ENCODE measurements around the gene KLK1. TPM values are rescaled to one million over a fixed set of nuclear protein-coding genes. Genes with fewer than 3 reads are reported as not detected.

The KLK1 gene
- total RNA-seq, 1 experiment from 2014 or later: not detected

GRCh38 chr19:50795664-50796073 is 27.9 kb downstream of the KLK1 start:
- DNase-seq: no peak
- peaks cover 12% of the 10 kb centered on the region for H3K27me3 Mint-ChIP-seq (ENCODE audit: unreplicated experiment)
- CTCF ChIA-PET: interaction anchor here (0.6 to 1.9 kb wide), 4 partner anchors 12 to 347 kb away, joined by 3 to 6 read pairs (median 3); no protein-coding TSS in a partner anchor
- TF ChIP-seq CTCF (IDR thresholded peaks at IDR 0.05; ENCODE audit: unreplicated experiment): no peak
- peaks cover 3% of the 10 kb centered on the region for H3K9me3 Mint-ChIP-seq (ENCODE audit: low read depth, unreplicated experiment)
- H3K27ac Mint-ChIP-seq (ENCODE audit: unreplicated experiment): no peak overlapping the region
- H3K36me3 Mint-ChIP-seq (ENCODE audit: insufficient read depth, unreplicated experiment): peaks cover 78% of the 10 kb centered on the region
- peaks cover 9% of the 10 kb centered on the region for H3K4me1 Mint-ChIP-seq (ENCODE audit: low read depth, unreplicated experiment)
- H3K4me3 Mint-ChIP-seq (ENCODE audit: low read depth, unreplicated experiment): no peak overlapping the region
- no TSS peak for BruUV-seq (replicated peaks)
- intact Hi-C loops (cut with micrococcal nuclease; ENCODE audit: unreplicated experiment): no loop called here

- Mint-ChIP-seq H3K36me3 (ENCODE audit: insufficient read depth, unreplicated experiment) (peaks cover 72% of the 10 kb centered on the region), H3K4me1 (ENCODE audit: low read depth, unreplicated experiment) (peaks cover 3% of the 10 kb centered on the region), H3K27me3 (ENCODE audit: unreplicated experiment) (peaks cover 17% of the 10 kb centered on the region), H3K4me3 (ENCODE audit: low read depth, unreplicated experiment) (peak overlapping the region; percentile 17), H3K9me3 (ENCODE audit: low read depth, unreplicated experiment) (peaks cover 3% of the 10 kb centered on the region), H3K27ac (ENCODE audit: unreplicated experiment) (peak overlapping the region; percentile 90)
- CTCF ChIA-PET: interaction anchor here (0.7 to 1.9 kb wide), 5 partner anchors 11 to 222 kb away, joined by 3 to 16 read pairs (median 4); no protein-coding TSS in a partner anchor
- BruUV-seq (replicated peaks): TSS peak; percentile 2
- DNase-seq: peak; percentile 68
- TF ChIP-seq CTCF (IDR thresholded peaks at IDR 0.05; ENCODE audit: unreplicated experiment): peak; percentile 27
- intact Hi-C loops (cut with micrococcal nuclease; ENCODE audit: unreplicated experiment): loop anchor here (5.0 kb wide), 1 partner anchor 127 kb away; no protein-coding TSS in a partner anchor
Observed at GRCh38 chr19:50794876-50795663, 28.5 kb downstream of the KLK1 start.

DNA sequence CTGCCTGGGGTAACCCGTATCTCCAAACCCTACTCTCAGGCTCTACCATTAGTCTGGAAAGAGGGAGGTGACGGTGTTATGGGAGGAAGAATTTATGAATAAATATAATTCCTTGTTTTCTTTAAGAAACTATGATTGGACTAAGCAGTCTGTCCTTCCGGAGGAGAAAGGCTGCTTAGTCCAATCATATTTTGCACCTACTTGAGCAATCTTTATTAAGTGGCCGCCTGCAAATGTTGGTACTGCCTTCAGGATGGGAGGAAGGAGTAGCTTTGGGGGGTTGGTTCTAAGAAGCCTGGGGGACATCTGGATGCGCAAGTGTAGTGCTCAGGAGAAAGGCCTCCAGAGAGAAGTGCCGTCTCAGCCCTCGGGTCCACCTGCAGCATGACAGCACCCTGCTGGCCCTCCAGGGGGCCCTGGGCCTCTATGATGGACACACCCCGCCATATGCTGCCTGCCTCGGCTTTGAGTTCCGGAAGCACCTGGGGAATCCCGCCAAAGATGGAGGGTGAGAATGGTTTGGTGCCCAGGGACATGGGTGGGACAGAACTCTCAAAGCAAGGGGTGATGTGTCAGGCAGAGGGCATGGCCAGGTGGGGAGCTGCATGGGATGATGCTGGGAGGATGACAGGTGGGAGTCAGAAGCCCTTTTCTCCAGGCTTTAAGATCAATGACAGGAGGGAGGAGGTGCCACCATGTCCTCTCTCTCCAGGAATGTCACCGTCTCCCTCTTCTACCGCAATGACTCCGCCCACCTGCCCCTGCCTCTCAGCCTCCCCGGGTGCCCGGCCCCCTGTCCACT is 29.3 kb downstream of the KLK1 start:
- H3K27ac Mint-ChIP-seq (ENCODE audit: unreplicated experiment): peak overlapping the region; percentile 90
- intact Hi-C loops (cut with micrococcal nuclease; ENCODE audit: unreplicated experiment): loop anchor here (5.0 kb wide), 1 partner anchor 128 kb away; no protein-coding TSS in a partner anchor
- DNase-seq: peak; percentile 66

More for the DNA sequence above, 29.3 kb downstream of the KLK1 start:
- Mint-ChIP-seq H3K9me3 (ENCODE audit: low read depth, unreplicated experiment) (peaks cover 3% of the 10 kb centered on the region), H3K4me3 (ENCODE audit: low read depth, unreplicated experiment) (peak overlapping the region; percentile 17), H3K36me3 (ENCODE audit: insufficient read depth, unreplicated experiment) (peaks cover 64% of the 10 kb centered on the region), H3K27me3 (ENCODE audit: unreplicated experiment) (peaks cover 25% of the 10 kb centered on the region), H3K4me1 (ENCODE audit: low read depth, unreplicated experiment) (no peaks in the 10 kb centered on the region)
- TF ChIP-seq CTCF (IDR thresholded peaks at IDR 0.05; ENCODE audit: unreplicated experiment): peak; percentile 18
- no TSS peak for BruUV-seq (replicated peaks)
- CTCF ChIA-PET: interaction anchor here (0.7 to 1.9 kb wide), 5 partner anchors 11 to 222 kb away, joined by 3 to 16 read pairs (median 4); no protein-coding TSS in a partner anchor

Measured in Calu3 (cell line).